NCI-H524 (cell line): ENCODE results near the gene HNRNPA2B1.
"Not testable (repeated sequence)": the region's sequence is repeated elsewhere in the genome, so short reads cannot be mapped to it uniquely, and the experiment has no call there.

ENCODE experiments used
- DNase-seq, 2 experiments: peaks; one replicate each; lab custom pipeline; 2025; lab: John Stamatoyannopoulos, UW

HNRNPA2B1 gene

DNA sequence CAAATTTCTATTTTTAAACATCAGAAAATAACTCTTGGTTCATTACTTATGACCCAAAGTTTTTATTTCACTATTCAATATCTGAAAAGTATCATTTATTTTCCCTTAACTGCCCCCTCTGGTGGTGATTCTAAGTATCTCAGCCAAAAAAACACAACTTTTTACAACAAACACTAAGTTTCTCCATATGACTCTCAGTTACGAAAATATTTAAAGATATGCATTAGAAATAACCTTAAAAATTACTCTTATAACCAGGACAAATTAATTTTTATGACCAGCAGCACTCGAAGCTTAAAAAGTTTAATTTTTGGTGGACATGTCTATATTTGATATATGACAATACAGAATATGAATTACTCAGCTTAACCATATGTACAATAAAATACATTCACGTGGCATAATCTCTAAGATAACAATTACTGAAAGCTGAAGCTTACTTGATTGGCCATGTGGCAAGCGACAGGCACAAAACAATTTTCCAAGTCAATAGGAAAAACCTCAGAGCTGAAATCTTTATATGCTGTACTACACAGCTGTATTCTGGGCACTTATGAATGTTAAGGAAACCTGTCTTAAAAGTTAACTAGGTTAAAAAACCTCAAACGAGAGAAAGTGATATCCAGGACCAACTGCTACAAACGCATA, 2.3 kb downstream of the HNRNPA2B1 start:
- peak in 1 of 2 experiments; percentile 41 for DNase-seq

DNA sequence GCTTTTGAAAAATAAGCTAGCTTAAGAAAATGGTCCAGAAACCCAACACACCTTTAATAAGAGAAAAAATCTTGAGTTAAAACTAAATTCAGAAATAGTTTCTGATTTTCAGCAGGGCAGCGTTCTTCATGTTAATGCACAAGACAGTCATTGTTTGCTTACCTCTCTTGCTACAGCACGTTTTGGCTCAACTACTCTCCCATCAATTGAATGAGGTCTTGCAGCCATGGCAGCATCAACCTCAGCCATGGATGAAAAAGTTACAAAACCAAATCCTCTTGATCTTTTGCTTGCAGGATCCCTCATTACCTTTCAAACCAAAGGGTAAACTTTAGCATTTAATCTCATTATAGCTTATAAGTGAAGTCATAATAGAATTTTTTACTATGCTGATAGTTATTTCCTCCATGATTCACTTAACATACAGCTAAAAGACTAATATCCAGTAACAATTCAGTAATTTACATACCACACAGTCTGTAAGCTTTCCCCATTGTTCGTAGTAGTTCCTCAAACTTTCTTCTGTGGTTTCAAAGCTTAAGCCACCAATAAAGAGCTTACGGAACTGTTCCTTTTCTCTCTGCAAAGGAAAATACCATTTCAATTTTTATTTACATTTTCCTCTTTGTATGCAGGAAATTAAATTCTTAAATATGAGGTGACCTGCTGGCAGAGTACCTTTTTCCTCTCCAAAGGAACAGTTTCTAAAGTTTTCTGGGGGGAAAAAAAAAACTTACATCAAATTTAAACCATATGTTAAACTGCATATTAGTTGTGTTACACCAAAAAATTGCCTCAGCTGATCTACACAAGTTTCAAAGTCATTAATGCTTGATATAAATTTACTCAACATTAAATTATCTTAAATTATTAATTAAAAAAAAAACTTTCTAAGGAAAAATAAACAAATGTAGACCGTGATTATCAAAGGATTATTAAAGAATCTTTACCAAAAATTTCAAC, 3.1 kb downstream of the HNRNPA2B1 start:
- DNase-seq = no peak

DNA sequence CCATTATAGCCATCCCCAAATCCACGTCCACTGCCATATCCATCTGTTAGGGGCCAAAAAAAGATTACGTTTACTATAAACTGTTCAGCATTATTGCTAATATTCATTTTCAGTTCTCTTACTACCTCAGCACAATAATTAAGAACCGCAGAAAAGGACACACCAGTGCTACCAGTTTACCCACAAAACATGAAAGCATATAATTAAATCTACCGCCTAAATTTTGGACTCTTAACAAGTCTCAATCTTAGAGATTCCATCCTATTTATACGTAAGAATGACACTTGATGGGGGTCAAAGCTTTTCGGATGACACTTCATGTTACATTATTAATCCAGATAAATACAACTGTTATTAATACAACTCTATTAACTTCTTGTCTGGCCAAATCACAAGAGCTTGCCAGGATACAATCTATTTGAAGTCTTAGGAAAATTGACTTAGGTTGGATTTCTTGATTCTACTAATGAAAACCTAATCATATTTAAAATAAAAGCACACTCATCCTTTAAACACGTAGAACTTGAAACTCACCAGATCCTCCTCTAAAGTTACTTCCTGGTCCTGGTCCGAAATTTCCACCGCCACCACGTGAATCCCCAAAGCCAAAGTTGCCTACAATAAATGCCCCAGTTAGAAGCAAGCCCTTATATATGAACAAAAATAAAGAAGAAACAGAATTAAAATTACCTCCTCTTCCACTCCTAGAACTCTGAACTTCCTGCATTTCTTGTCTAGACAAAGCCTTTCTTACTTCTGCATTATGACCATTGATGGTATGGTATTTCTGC, 4.5 kb downstream of the HNRNPA2B1 start:
- DNase-seq = no peak

DNA sequence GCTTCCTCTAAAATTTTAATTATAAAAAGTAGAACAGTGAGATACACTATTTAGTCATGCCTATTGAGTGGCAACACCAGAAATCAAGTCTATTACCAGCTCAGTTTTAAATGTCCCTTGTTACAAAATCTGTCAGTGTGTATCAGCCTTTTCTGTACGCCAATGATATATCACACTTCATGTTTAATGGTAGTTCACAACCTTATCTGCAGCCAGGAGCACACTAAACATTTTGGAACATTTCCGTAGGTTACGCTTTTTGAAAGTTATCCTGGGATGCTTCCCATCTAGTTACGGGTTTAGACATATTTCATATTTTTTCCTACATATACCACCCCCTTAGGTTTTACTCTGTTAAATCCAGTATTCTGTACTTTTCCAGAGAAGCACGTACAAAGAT, 5.4 kb downstream of the HNRNPA2B1 start:
- no peak for DNase-seq

DNA sequence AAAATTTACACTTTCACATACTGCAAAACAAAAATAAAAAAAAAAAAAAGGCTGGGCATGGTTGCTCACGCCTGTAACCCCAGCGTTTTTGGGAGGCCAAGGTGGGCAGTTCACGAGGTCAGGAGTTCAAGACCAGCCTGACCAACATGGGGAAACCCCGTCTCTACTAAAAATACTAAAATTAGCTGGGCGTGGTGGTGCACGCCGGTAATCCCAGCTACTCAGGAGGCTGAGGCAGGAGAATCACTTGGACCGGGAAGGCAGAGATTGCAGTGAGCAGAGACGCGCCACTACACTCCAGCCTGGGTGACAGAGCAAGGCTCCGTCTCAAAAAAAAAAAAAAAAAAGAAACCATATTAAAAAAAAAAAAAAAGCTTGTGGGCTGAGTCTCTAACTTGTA, 5.8 kb downstream of the HNRNPA2B1 start:
- not testable (repeated sequence) for DNase-seq

DNA sequence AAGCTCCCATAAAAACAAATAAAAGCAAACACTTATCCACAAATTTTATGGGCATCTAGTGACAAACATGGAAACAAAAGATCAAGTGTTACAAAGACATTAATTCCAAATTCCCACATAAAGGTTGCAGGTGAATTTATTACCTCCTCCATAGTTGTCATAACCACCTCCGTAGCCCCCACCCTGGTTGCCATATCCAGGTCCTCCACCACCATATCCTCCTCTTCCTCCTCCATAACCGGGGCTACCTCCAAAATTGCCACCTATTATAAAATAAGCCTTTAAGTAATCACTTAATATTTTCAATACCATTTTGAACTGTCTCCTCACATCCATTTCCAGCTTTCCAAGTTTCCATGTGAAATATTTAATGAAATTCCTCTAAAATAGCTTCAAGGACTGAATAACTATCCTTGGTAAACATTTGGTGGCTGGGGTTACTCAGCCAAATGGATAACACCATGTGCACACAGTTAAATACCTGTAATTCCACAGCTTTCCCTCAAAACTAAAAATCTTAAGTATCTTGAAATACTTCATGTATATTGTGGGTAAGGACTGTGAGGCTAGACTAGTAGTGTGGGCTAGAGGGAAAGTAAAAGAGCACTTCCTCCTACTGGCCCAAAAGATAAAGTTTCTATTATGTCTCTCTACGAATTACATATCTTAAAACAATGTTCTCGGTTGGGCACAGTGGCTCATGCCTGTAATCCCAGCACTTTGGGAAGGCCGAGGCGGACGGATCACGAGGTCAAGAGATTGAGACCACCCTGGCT, 6.9 kb downstream of the HNRNPA2B1 start:
- DNase-seq = no peak

DNA sequence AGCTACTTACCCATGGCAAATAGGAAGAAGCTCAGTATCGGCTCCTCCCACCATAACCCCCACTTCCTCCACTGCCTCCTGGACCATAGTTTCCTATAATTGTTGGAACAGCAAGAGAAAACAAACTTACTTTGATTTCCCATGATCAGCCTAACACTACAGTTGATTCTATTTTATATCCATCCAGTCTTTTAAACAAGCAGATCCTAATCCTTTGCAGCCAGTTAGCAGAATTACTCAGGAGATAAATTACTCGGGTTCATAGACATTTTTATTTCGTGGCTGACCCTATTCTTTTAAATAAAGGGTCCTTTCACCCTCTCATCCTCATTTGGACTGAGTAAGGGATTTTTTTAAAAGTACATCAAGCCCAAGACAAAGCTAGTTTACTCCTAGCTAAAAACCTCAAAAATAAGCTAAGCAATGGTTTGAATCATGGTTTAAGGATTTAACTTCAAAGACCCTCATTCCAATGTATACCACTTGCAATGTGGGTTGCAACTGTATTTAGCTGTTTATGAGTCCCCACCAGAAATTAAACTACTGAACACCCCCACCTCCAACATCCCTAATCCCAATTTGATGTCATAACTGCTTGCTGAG, 8.0 kb downstream of the HNRNPA2B1 start:
- no peak for DNase-seq

DNA sequence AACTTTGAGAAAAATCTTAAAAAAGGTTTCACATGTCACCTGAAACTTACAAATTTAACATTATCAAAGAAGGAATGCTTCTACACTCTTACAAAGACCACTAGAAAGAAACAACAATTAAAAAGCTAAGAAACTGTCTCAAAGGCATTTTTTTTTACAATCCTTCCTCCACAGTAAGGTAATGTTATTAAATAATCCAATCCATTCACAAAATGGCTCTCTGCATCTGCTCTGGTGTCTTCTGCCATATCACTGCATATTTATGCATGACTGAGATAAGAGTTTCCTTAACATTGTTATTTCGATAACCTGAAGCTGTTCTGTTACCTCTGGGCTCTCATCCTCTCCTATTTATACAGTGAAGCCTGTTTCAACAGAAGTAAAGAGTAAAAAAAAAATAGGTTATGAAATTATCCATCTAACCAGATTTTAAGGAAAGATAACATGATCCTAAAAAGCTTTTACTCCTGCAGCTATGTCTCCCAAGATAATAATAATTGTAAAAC, 8.5 kb downstream of the HNRNPA2B1 start:
- DNase-seq = no peak

DNA sequence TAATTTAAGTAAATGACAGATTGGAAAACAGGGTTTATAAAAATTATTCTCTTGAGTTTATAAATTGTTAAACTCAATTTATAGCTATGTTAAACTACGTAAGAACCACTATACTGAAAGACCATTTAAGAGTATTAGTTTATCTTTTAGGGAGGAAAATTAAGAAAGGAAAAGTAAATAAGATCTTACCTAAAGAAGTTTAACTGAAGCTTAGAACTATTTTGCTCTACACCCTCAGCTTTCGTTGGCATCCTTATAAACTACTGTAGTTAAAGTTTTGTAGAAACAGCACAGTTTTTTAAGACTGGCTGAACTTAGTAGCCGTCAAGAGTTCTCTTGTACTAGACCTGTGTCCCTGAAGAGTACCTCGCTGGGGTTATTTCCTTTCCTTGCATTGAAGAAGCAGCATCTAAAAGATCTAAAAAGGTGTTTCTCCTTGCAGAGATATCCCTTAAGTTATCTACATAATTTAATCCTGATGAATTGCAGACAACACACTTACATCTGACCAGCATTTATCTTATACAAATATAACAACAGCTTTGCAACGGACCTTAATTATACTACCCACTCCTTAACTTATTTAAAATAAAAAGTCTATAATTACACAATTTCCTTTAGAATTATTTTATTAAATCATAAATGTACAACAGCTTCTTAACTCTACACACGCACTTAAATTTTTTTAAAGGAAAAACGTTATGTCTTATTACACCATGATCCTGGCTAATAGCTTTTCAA, 9.1 kb downstream of the HNRNPA2B1 start:
- DNase-seq = no peak

DNA sequence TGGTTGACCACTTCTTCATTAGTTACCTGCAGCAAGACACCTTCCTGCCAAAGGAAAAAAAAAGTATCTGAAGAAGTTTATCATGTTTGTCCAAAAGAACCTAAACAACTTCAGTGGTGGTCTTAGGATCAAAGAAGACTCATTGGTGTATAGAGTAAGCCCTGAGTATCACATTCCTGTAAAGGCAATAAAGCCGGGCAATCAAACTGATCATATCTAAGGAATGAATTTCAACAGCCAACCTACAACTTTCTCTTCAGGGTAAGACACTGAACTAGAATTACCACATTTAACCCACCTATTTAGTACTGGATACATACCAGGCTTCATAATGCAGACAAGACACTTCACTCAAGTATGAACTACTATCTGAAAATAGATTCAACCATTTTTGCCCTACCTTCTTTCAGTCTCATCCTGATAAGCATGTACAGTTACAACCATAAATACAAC, 10.1 kb downstream of the HNRNPA2B1 start:
- DNase-seq = no peak

DNA sequence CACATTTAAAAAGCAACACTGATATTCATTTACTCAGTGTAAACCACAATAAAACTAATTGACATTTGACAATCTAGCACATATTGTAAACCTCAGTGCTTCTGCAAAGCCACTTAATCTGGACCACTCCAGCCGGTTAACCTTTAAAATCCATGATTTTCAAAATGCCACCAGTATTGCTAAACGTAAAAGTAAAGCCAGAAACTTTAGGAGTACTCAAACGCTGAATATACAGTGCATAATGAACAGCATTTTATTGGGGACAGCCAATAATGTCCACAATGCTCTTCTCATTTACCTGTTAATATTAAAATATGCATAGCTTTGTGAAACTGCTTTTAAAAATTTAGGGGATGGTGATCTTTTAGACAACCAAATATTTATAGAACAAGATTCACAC, 10.8 kb downstream of the HNRNPA2B1 start:
- no peak for DNase-seq

DNA sequence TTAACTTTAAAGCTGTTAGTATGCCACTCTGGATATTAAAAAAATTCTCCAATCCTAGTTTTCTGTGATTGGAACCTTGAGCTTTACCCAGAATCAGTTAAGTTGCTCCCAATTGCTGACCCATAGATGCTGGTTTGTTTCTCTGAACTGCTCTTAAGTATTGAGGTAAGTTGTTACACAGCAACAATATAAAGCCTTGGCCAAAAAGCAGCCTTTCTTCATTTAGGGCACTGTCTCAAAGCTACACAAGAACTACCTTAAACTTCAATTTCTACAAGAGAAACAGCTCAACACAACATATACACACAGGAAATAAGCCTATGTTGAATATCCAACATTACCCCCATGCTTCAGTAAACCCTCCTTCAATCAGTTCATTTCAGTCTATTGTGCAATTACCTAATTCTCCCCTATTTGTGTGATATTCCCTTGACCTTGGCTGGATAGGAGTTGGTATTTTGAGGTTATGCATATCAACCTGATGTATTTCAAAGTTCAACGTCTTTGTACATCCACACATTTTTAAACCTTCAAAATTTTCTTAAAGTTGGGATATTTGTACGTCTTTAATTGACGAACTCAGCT, 11.5 kb downstream of the HNRNPA2B1 start:
- DNase-seq = no peak

DNA sequence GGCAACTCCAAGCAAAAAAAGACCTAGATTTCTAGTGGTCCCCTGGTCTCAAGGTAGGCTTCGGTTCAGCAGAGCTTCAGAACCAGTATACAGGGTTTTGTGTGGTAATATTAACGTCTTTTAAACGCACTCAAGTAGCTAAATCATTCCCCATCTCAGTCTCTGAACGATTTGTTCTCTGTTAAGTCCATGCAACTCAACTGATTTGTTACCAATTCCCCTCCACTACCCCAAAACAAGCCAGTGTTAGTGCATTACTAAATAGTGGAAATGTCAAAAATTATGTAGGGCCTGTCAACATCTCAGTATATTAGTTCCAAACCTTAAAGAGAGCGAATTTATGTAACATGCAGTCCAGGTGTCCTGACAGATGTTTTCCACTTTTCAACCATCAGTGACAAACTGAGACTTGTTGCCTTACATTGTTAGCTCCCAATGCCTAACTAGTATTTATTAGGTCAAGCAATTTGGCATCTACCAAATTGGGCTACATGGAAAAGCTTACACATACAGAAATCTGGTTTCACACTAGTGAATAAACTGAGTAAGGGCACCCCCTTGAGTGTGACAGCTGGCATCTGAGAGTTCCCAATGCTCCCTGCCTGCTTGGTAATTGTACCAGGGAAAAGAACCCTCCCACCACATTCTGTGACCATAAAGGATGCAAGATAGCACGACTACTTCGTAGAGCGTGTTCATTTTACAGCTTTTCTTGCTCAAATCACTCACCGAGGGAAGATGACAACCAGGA, 12.2 kb downstream of the HNRNPA2B1 start:
- DNase-seq = peak in 1 of 2 experiments; percentile 49

DNA sequence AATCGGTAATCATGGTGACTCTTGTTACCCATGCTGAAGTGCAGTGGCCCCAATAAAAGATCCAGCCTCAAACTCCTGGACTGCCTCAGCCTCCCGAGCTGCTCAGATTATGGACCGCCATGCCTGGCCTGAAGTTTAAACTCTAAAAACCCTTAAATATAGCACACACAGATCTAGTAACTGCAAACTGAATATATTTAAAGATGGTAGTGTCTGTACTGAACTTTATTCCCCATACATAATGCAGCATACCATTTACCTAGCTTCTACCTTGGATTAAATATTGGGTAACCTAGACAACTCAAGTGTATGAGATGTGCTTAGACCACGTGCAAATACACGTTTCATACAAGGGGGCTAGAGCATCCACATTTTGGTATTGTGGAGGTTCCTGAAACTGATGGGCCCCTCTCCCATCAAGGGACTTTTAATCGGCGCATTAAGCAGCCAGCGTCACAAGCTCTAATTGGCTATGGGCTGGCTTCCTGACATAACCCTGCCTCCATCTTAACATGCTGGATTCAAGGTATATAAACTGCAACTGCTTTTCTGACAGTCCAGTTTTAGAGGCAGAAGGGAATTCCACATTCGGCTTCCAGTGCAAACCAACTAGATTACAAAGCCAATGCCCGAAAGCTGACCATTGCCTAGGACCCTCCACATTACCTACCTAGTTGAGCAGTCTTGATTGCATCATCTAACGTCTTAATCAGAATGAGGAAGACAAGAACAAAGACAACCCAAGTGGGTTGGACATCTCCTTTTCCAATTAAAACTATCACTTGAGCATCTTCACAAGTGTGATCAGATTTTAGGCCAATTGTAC, 13.0 kb downstream of the HNRNPA2B1 start:
- peak in 1 of 2 experiments; percentile 45 for DNase-seq

DNA sequence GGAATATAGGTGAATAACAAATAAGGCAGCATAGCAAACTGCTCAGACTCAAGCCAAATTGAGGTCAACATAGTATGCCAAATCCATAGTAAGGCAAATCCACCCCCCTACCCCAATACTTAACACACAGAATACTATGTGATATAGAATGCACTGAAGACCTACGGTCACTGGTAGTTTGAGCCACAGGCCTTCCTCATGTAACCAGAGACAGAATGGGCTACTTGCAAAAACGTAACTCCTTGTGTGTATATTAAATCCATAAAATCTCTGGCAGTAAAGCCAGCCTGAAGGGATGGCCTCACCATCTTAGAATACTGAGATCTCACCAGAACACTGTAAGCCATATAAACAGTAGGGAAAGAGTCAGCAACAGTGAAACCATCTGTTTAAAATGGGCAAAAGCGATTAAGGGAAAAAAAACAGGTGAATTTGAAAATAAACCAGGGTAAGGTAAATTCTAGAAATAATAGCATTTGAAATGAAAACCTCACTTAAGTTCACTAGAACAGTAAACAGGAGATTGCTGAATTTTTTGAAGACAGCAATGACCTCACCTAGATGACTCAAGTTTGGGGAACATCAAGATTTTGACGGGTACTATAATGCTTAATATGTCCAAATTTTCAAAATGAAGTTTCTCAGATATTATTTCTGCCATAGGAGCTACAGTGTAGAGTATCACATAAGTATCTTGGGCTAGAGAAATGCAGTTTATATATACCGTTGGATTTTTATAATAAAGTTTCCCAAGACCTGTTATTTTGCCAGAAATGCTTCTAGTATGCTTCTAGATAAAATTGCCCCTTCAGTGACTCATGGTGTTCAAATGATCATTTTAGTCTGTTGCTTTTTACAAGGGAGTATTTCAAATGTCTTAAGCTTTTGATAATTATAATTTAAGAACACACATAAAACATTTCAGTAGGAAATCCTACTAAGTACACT, 13.9 kb downstream of the HNRNPA2B1 start:
- DNase-seq = no peak

DNA sequence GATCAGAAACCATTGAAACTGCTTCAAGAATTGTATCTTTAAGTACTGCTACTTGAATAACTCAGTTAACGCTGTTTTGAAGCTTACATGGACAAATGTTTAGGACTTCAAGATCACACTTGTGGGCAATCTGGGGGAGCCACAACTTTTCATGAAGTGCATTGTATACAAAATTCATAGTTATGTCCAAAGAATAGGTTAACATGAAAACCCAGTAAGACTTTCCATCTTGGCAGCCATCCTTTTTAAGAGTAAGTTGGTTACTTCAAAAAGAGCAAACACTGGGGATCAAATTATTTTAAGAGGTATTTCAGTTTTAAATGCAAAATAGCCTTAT, 14.7 kb downstream of the HNRNPA2B1 start:
- DNase-seq = no peak
